PC-9 (cell line): ENCODE data around the gene HERC4. TPM values are rescaled to one million over a fixed set of nuclear protein-coding genes. Genes with fewer than 3 reads are reported as not detected.

ENCODE experiments used
- BruUV-seq: library from RNA; stranded (reverse); fragments of 400-500 nt; replicated peaks from 2 replicates; lab custom pipeline; 2021; lab: Mats Ljungman, UMichigan
- CTCF ChIA-PET: fragments of 300-600 bp; sonication (Branson Sonifier 250); formaldehyde crosslinking; loops from one replicate; lab custom pipeline; 2022; ENCODE audit warnings: antibody characterized with exemption; lab: Charles Lee
- POLR2A ChIA-PET: fragments of 300-600 bp; sonication (Branson Sonifier 250); formaldehyde crosslinking; loops from one replicate; lab custom pipeline; 2022; ENCODE audit warnings: antibody characterized with exemption; ENCODE audit not compliant: unreplicated experiment; lab: Charles Lee
- DNase-seq, 2 experiments: peaks; one replicate each; pipeline versions ENCODE4 v3.0.0 to v3.0.0-alpha.2; 2015 to 2022; ENCODE audit warnings: mixed read lengths in 1 of 2
- H2AFZ ChIP-seq: fragments of 200-600 bp; sonication (generic); 2 replicates; pipeline ENCODE4 v1.8.1; 2017; ENCODE audit warnings: antibody characterized with exemption
- H3F3A ChIP-seq: fragments of 200-600 bp; sonication (generic); 2 replicates; pipeline ENCODE4 v1.8.1; 2017; ENCODE audit warnings: antibody characterized with exemption, mild to moderate bottlenecking, low read depth; ENCODE audit not compliant: insufficient read depth
- H3K27ac ChIP-seq: fragments of 200-600 bp; sonication (generic); 2 replicates; pipeline ENCODE4 v1.6.1; 2016; ENCODE audit warnings: mixed run types
- H3K27me3 ChIP-seq: fragments of 200-600 bp; sonication (generic); 2 replicates; pipeline ENCODE4 v1.6.1; 2016; ENCODE audit warnings: low read depth, mixed run types; ENCODE audit not compliant: insufficient read depth
- H3K36me3 ChIP-seq: fragments of 200-600 bp; sonication (generic); 2 replicates; pipeline ENCODE4 v1.6.1; 2016; ENCODE audit warnings: low read depth, mixed run types
- H3K4me1 ChIP-seq: fragments of 200-600 bp; sonication (generic); replicated peaks from 2 replicates; pipeline ENCODE4 v1.6.1; 2016; ENCODE audit warnings: mixed run types; ENCODE audit not compliant: insufficient read depth
- H3K4me2 ChIP-seq: fragments of 200-600 bp; sonication (generic); 2 replicates; pipeline ENCODE4 v1.6.1; 2017; ENCODE audit warnings: mixed run types
- H3K4me3 ChIP-seq: fragments of 200-600 bp; sonication (generic); 2 replicates; pipeline ENCODE4 v1.6.1; 2016; ENCODE audit warnings: mixed run types
- H3K79me2 ChIP-seq: fragments of 200-600 bp; sonication (generic); 2 replicates; pipeline ENCODE4 v1.6.1; 2017; ENCODE audit warnings: low read depth, mixed run types
- H3K9me2 ChIP-seq: fragments of 200-600 bp; sonication (generic); 2 replicates; pipeline ENCODE4 v1.8.1; 2017; ENCODE audit warnings: mild to moderate bottlenecking; ENCODE audit not compliant: insufficient read depth
- H3K9me3 ChIP-seq: fragments of 200-600 bp; sonication (generic); 2 replicates; pipeline ENCODE4 v1.8.1; 2016; ENCODE audit warnings: low read depth; ENCODE audit not compliant: insufficient read depth
- H4K20me1 ChIP-seq: fragments of 200-600 bp; sonication (generic); 2 replicates; pipeline ENCODE4 v1.8.1; 2017; ENCODE audit not compliant: insufficient read depth
- CTCF ChIP-seq: fragments of 200-600 bp; sonication (generic); conservative IDR thresholded peaks from 2 replicates; pipeline ENCODE4 v1.6.1; 2017; ENCODE audit warnings: mixed run types, antibody characterized with exemption, mild to moderate bottlenecking, moderate library complexity
- EZH2 ChIP-seq: fragments of 200-600 bp; sonication (generic); IDR thresholded peaks from 2 replicates; pipeline ENCODE4 v1.8.0; 2017; ENCODE audit warnings: antibody characterized with exemption, low read depth
- intact Hi-C: fragments of 100-400 bp; cut with micrococcal nuclease; formaldehyde crosslinking; loops from one replicate; pipeline ENCODE4 v1.10.0; 2022; ENCODE audit not compliant: unreplicated experiment
- total RNA-seq: library from RNA; stranded (reverse); gene quantifications from 2 replicates; pipeline ENCODE4 v1.2.3, GENCODE V29; 2021

The HERC4 gene
- total RNA-seq, 1 experiment from 2014 or later: 116 TPM

GRCh38 chr10:68067508-68067907 lies 7.6 kb downstream of the HERC4 start:
- Histone ChIP-seq H3K27ac (peak overlapping the region; percentile 10; the same call in 1 of the 2 replicates), H3K27me3 (no peaks in the 10 kb centered on the region), H3F3A (peaks cover 28% of the 10 kb centered on the region), H4K20me1 (peaks cover 15% of the 10 kb centered on the region), H3K9me3 (0 out of 2 replicates have a peak, but pooled peaks cover 4% of the 10 kb centered on the region), H3K79me2 (peaks cover 85% of the 10 kb centered on the region), H3K4me1 (peaks cover 35% of the 10 kb centered on the region), H3K36me3 (peaks cover 63% of the 10 kb centered on the region), H3K9me2 (no peaks in the 10 kb centered on the region), H2AFZ (no peak overlapping the region), H3K4me3 (no peak overlapping the region), H3K4me2 (no peak overlapping the region)
- POLR2A ChIA-PET: interaction anchor here (0.6 kb wide), 1 partner anchor 26 kb away, joined by 17 read pairs; no protein-coding TSS in a partner anchor
- CTCF ChIA-PET: no interaction called here
- no peak for DNase-seq
- no TSS peak for BruUV-seq
- TF ChIP-seq CTCF (no peak), EZH2 (no peak)
- intact Hi-C loops: loop anchor here (5.0 kb wide), 1 partner anchor 35 kb away; no protein-coding TSS in a partner anchor

- TF ChIP-seq CTCF: no peak
- no peak for TF ChIP-seq EZH2
- no peaks in the 10 kb centered on the region for H3K27me3 ChIP-seq
- no peak for DNase-seq
- H2AFZ ChIP-seq: no peak overlapping the region
- no TSS peak for BruUV-seq
- peaks cover 33% of the 10 kb centered on the region for H3F3A ChIP-seq
- peaks cover 83% of the 10 kb centered on the region for H3K79me2 ChIP-seq
- no peaks in the 10 kb centered on the region for H3K9me2 ChIP-seq
- H3K4me3 ChIP-seq: no peak overlapping the region
- ChIA-PET POLR2A (interaction anchor here (0.6 kb wide), 1 partner anchor 27 kb away, joined by 17 read pairs; no protein-coding TSS in a partner anchor), CTCF (no interaction called here)
- no peak overlapping the region for H3K4me2 ChIP-seq
- 0 out of 2 replicates have a peak, but pooled peaks cover 4% of the 10 kb centered on the region for H3K9me3 ChIP-seq
- 0 out of 2 replicates have a peak overlapping the region, but pooled peaks have one; percentile 10 for H3K27ac ChIP-seq
- H3K36me3 ChIP-seq: peaks cover 62% of the 10 kb centered on the region
- intact Hi-C loops: loop anchor here (5.0 kb wide), 1 partner anchor 35 kb away; no protein-coding TSS in a partner anchor
- H3K4me1 ChIP-seq: peaks cover 30% of the 10 kb centered on the region
- peaks cover 10% of the 10 kb centered on the region; the same call in 1 of the 2 replicates for H4K20me1 ChIP-seq
Measured at GRCh38 chr10:68067029-68067428, 8.1 kb downstream of the HERC4 start.

GRCh38 chr10:68053553-68053952 lies 21.5 kb downstream of the HERC4 start:
- intact Hi-C loops: no loop called here
- peak overlapping the region; percentile 38 for H3K27ac ChIP-seq
- no peak for DNase-seq
- peaks cover 19% of the 10 kb centered on the region for H3K36me3 ChIP-seq
- ChIA-PET CTCF (no interaction called here), POLR2A (no interaction called here)
- H4K20me1 ChIP-seq: no peaks in the 10 kb centered on the region; the same call in 1 of the 2 replicates
- no peaks in the 10 kb centered on the region for H3K9me2 ChIP-seq
- no peak overlapping the region for H2AFZ ChIP-seq
- peaks cover 49% of the 10 kb centered on the region for H3K79me2 ChIP-seq
- no peaks in the 10 kb centered on the region for H3K27me3 ChIP-seq
- no peak overlapping the region for H3K4me3 ChIP-seq
- no TSS peak for BruUV-seq
- H3K4me1 ChIP-seq: peaks cover 19% of the 10 kb centered on the region
- H3K9me3 ChIP-seq: no peaks in the 10 kb centered on the region
- TF ChIP-seq EZH2 (no peak), CTCF (no peak)
- peaks cover 44% of the 10 kb centered on the region for H3F3A ChIP-seq
- H3K4me2 ChIP-seq: no peak overlapping the region
